ENCODE data around the gene LAD1. TPM values are rescaled to one million over a fixed set of nuclear protein-coding genes. Genes with fewer than 3 reads are reported as not detected.

Gene LAD1
- total and polyA plus RNA-seq, 2 experiments from 2014 or later, result not detected

GRCh38 chr1:201404055-201404454, 4.9 kb upstream of the LAD1 start:
- Histone ChIP-seq H2AFZ (no peak overlapping the region), H3K4me2 (ENCODE audit: unreplicated experiment) (no peak overlapping the region), H3K4me3 (no peak overlapping the region), H3K27me3 (replicated peaks; ENCODE audit: insufficient read depth) (peaks cover 48% of the 10 kb centered on the region), H3K36me3 (ENCODE audit: low read depth) (no peaks in the 10 kb centered on the region), H3K79me2 (ENCODE audit: insufficient read depth) (no peaks in the 10 kb centered on the region), H3K9me2 (ENCODE audit: insufficient read depth) (no peaks in the 10 kb centered on the region), H3K9me3 (ENCODE audit: low read depth) (no peaks in the 10 kb centered on the region), H3K4me1 (ENCODE audit: insufficient read depth) (no peaks in the 10 kb centered on the region), H3K9ac (no peak overlapping the region), H3K27ac (no peak overlapping the region), H3F3A (ENCODE audit: insufficient read depth) (no peaks in the 10 kb centered on the region), H4K20me1 (ENCODE audit: insufficient read depth) (no peaks in the 10 kb centered on the region)
- TF ChIP-seq EZH2phosphoT487 (IDR thresholded peaks at IDR 0.05; ENCODE audit: insufficient read depth, low read depth), result no peak
- no peak for TF ChIP-seq EZH2 (IDR thresholded peaks at IDR 0.05; ENCODE audit: insufficient read depth, poor library complexity, severe bottlenecking)
- DNase-seq, result no peak
- WGBS, 2 experiments (ENCODE audit: low coverage in 1 of 2, low lambda C conversion rate in 2 of 2, missing lambda C conversion rate in 2 of 2), result 42 to 46% methylated on average over 7 of the region's 7 CpGs
- in situ Hi-C loops (cut with MboI), result no loop called here

GRCh38 chr1:201403359-201403758, 4.2 kb upstream of the LAD1 start:
- H3K27ac ChIP-seq, result no peak overlapping the region
- no peaks in the 10 kb centered on the region for H3K9me3 ChIP-seq (ENCODE audit: low read depth)
- H3F3A ChIP-seq (ENCODE audit: insufficient read depth), result no peaks in the 10 kb centered on the region
- H3K4me3 ChIP-seq, result no peak overlapping the region
- H3K27me3 ChIP-seq (replicated peaks; ENCODE audit: insufficient read depth), result peaks cover 55% of the 10 kb centered on the region
- no peak overlapping the region for H3K4me2 ChIP-seq (ENCODE audit: unreplicated experiment)
- DNase-seq, result no peak
- H4K20me1 ChIP-seq (ENCODE audit: insufficient read depth), result no peaks in the 10 kb centered on the region
- WGBS, 2 experiments (ENCODE audit: low coverage in 1 of 2, low lambda C conversion rate in 2 of 2, missing lambda C conversion rate in 2 of 2), result 35 to 67% methylated on average over 1 of the region's 1 CpG
- no peaks in the 10 kb centered on the region for H3K36me3 ChIP-seq (ENCODE audit: low read depth)
- no peaks in the 10 kb centered on the region for H3K4me1 ChIP-seq (ENCODE audit: insufficient read depth)
- TF ChIP-seq EZH2 (IDR thresholded peaks at IDR 0.05; ENCODE audit: insufficient read depth, poor library complexity, severe bottlenecking) (no peak), EZH2phosphoT487 (IDR thresholded peaks at IDR 0.05; ENCODE audit: insufficient read depth, low read depth) (no peak)
- H3K79me2 ChIP-seq (ENCODE audit: insufficient read depth), result no peaks in the 10 kb centered on the region
- H3K9ac ChIP-seq, result no peak overlapping the region
- no peaks in the 10 kb centered on the region for H3K9me2 ChIP-seq (ENCODE audit: insufficient read depth)
- in situ Hi-C loops (cut with MboI), result no loop called here
- H2AFZ ChIP-seq, result no peak overlapping the region

GRCh38 chr1:201401700-201402099, 2.6 kb upstream of the LAD1 start:
- H3K4me2 ChIP-seq (ENCODE audit: unreplicated experiment), result no peak overlapping the region
- H3K27me3 ChIP-seq (replicated peaks; ENCODE audit: insufficient read depth), result peaks cover 62% of the 10 kb centered on the region
- no peak for TF ChIP-seq EZH2 (IDR thresholded peaks at IDR 0.05; ENCODE audit: insufficient read depth, poor library complexity, severe bottlenecking)
- TF ChIP-seq EZH2phosphoT487 (IDR thresholded peaks at IDR 0.05; ENCODE audit: insufficient read depth, low read depth), result no peak
- no peaks in the 10 kb centered on the region for H3K79me2 ChIP-seq (ENCODE audit: insufficient read depth)
- no peaks in the 10 kb centered on the region for H3K9me3 ChIP-seq (ENCODE audit: low read depth)
- no peak overlapping the region for H3K27ac ChIP-seq
- H2AFZ ChIP-seq, result no peak overlapping the region
- H3K9ac ChIP-seq, result no peak overlapping the region
- H4K20me1 ChIP-seq (ENCODE audit: insufficient read depth), result no peaks in the 10 kb centered on the region
- 39 to 44% methylated on average over 2 of the region's 2 CpGs for WGBS, 2 experiments (ENCODE audit: low coverage in 1 of 2, low lambda C conversion rate in 2 of 2, missing lambda C conversion rate in 2 of 2)
- H3K36me3 ChIP-seq (ENCODE audit: low read depth), result no peaks in the 10 kb centered on the region
- no peak for DNase-seq
- H3F3A ChIP-seq (ENCODE audit: insufficient read depth), result no peaks in the 10 kb centered on the region
- H3K9me2 ChIP-seq (ENCODE audit: insufficient read depth), result no peaks in the 10 kb centered on the region
- H3K4me3 ChIP-seq, result no peak overlapping the region
- in situ Hi-C loops (cut with MboI), result no loop called here
- no peaks in the 10 kb centered on the region for H3K4me1 ChIP-seq (ENCODE audit: insufficient read depth)

GRCh38 chr1:201400852-201401230, 1.7 kb upstream of the LAD1 start:
- no peaks in the 10 kb centered on the region for H3K9me2 ChIP-seq (ENCODE audit: insufficient read depth)
- H3K4me1 ChIP-seq (ENCODE audit: insufficient read depth), result no peaks in the 10 kb centered on the region
- no peak overlapping the region for H3K4me3 ChIP-seq
- no peaks in the 10 kb centered on the region for H3K36me3 ChIP-seq (ENCODE audit: low read depth)
- WGBS, 2 experiments (ENCODE audit: low coverage in 1 of 2, low lambda C conversion rate in 2 of 2, missing lambda C conversion rate in 2 of 2), result 73 to 76% methylated on average over 2 of the region's 2 CpGs
- no peaks in the 10 kb centered on the region for H3K79me2 ChIP-seq (ENCODE audit: insufficient read depth)
- DNase-seq, result peak; percentile 40
- no peaks in the 10 kb centered on the region for H3F3A ChIP-seq (ENCODE audit: insufficient read depth)
- TF ChIP-seq EZH2 (IDR thresholded peaks at IDR 0.05; ENCODE audit: insufficient read depth, poor library complexity, severe bottlenecking) (no peak), EZH2phosphoT487 (IDR thresholded peaks at IDR 0.05; ENCODE audit: insufficient read depth, low read depth) (no peak)
- H3K27ac ChIP-seq, result no peak overlapping the region
- H3K27me3 ChIP-seq (replicated peaks; ENCODE audit: insufficient read depth), result peaks cover 62% of the 10 kb centered on the region
- no peak overlapping the region for H3K4me2 ChIP-seq (ENCODE audit: unreplicated experiment)
- no peaks in the 10 kb centered on the region for H4K20me1 ChIP-seq (ENCODE audit: insufficient read depth)
- H2AFZ ChIP-seq, result no peak overlapping the region
- no peaks in the 10 kb centered on the region for H3K9me3 ChIP-seq (ENCODE audit: low read depth)
- in situ Hi-C loops (cut with MboI), result no loop called here
- H3K9ac ChIP-seq, result no peak overlapping the region
